CD4-positive, alpha-beta T cell (primary cell): Measurements from ENCODE around the gene MCOLN1. TPM values are rescaled to one million over a fixed set of nuclear protein-coding genes. Genes with fewer than 3 reads are reported as not detected.

ENCODE experiments used
- ATAC-seq: fragments of 200-7000 bp; cut with Tn5 transposase; one replicate; pipeline ENCODE4 v1.10.0; 2022; ENCODE audit warnings: mild to moderate bottlenecking; ENCODE audit not compliant: poor library complexity
- CTCF ChIA-PET: fragments of 350-600 bp; sonication (Branson Sonifier 250); formaldehyde crosslinking; loops from one replicate; lab custom pipeline; 2021; ENCODE audit warnings: antibody characterized with exemption, inconsistent platforms; lab: Charles Lee
- POLR2A ChIA-PET: fragments of 350-600 bp; sonication (Branson Sonifier 250); formaldehyde crosslinking; loops from one replicate; lab custom pipeline; 2021; ENCODE audit warnings: antibody characterized with exemption, inconsistent platforms; lab: Charles Lee
- DNase-seq, 14 experiments: peaks; one replicate each; pipeline ENCODE4 v3.0.0-alpha.2; 2013 to 2020; ENCODE audit warnings: mixed read lengths in 2 of 14
- H3K27ac ChIP-seq, 2 donors: one replicate each; pipeline versions ENCODE4 v1.5.1 to v1.7.0; 2013; ENCODE audit warnings: low read length in 2 of 2, low read depth in 1 of 2, mild to moderate bottlenecking in 1 of 2
- H3K27me3 ChIP-seq, 2 experiments: 1 replicate in 1 of 2; 2 replicates in 1 of 2; pipeline versions ENCODE4 v1.6.1 to v1.7.0; 2013; ENCODE audit warnings: low read length in 2 of 2, control low read depth in 1 of 2, mild to moderate bottlenecking in 1 of 2, moderate library complexity in 1 of 2; ENCODE audit not compliant: insufficient read depth in 2 of 2, control insufficient read depth in 1 of 2
- H3K36me3 ChIP-seq: one replicate; pipeline ENCODE4 v1.6.1; 2013; ENCODE audit warnings: low read length, control low read depth; ENCODE audit not compliant: insufficient read depth
- H3K4me1 ChIP-seq: one replicate; pipeline ENCODE4 v1.6.1; 2013; ENCODE audit warnings: low read length, control low read depth; ENCODE audit not compliant: insufficient read depth
- H3K4me3 ChIP-seq: one replicate; pipeline ENCODE4 v1.5.1; 2013; ENCODE audit warnings: mild to moderate bottlenecking, low read length, moderate library complexity
- H3K9me3 ChIP-seq, 2 experiments: 1 replicate in 1 of 2; 2 replicates in 1 of 2; pipeline versions ENCODE4 v1.6.1 to v1.7.0; 2013; ENCODE audit warnings: low read length in 2 of 2, mild to moderate bottlenecking in 2 of 2, control low read depth in 1 of 2, moderate library complexity in 1 of 2; ENCODE audit not compliant: control insufficient read depth in 1 of 2, insufficient read depth in 1 of 2
- H3K27ac Mint-ChIP-seq: one replicate; pipeline ENCODE4 v1.8.0; 2020; ENCODE audit warnings: mixed read lengths
- H3K27me3 Mint-ChIP-seq: one replicate; pipeline ENCODE4 v1.8.0; 2021; ENCODE audit warnings: mixed read lengths
- H3K36me3 Mint-ChIP-seq: one replicate; pipeline ENCODE4 v1.8.0; 2021; ENCODE audit warnings: low read depth, mixed read lengths
- H3K4me1 Mint-ChIP-seq: one replicate; pipeline ENCODE4 v1.8.0; 2021; ENCODE audit warnings: low read depth, mixed read lengths
- H3K4me3 Mint-ChIP-seq: one replicate; pipeline ENCODE4 v1.8.0; 2020; ENCODE audit warnings: mild to moderate bottlenecking, mixed read lengths
- H3K9me3 Mint-ChIP-seq: one replicate; pipeline ENCODE4 v1.8.0; 2020; ENCODE audit warnings: mixed read lengths
- CTCF ChIP-seq: fragments of 200-600 bp; IDR thresholded peaks from one replicate; pipeline ENCODE4 v1.8.0; 2022; ENCODE audit warnings: antibody characterized with exemption, mild to moderate bottlenecking
- intact Hi-C, 2 experiments: fragments of 100-400 bp; cut with DNase I in 1 of 2; cut with micrococcal nuclease in 1 of 2; formaldehyde crosslinking; loops; one replicate each; pipeline versions ENCODE4 v1.15.1 to v1.9.0; 2023 to 2025; cut with DNase I, micrococcal nuclease
- total RNA-seq, 174 experiments: library from RNA in 2 of 174; stranded (reverse) in 2 of 174; gene quantifications; one replicate each; pipeline ENCODE4 v1.2.3 and lab custom pipeline; 2021 to 2026

Gene MCOLN1
- total RNA-seq, 2 experiments from 2014 or later: 7.9 to 8.8 TPM

GRCh38 chr19:7522923-7523667, 671 bp downstream of the MCOLN1 start:
- peaks cover 14% of the 10 kb centered on the region for H3K4me1 Mint-ChIP-seq
- peaks cover 7% of the 10 kb centered on the region for H3K36me3 Mint-ChIP-seq
- peak in 1 of 14 experiments; percentile 32 for DNase-seq
- Histone ChIP-seq H3K27me3 (no peaks in the 10 kb centered on the region), H3K9me3 (peaks cover 0 to 4% of the 10 kb centered on the region in 2 experiments), H3K4me3 (peak overlapping the region; percentile 72), H3K4me1 (peaks cover 19% of the 10 kb centered on the region), H3K36me3 (peaks cover 9% of the 10 kb centered on the region), H3K27ac (no peak overlapping the region)
- TF ChIP-seq CTCF: no peak
- no peaks in the 10 kb centered on the region for H3K27me3 Mint-ChIP-seq
- intact Hi-C loops: loop anchor here (1.0 to 2.0 kb wide), 2 partner anchors 11 to 34 kb away; partner anchors contain the start of gene PEX11G (in 1 of the 2)
- CTCF ChIA-PET: interaction anchor here (1.7 to 2.5 kb wide), 2 partner anchors 11 to 45 kb away, joined by 5 to 7 read pairs; no protein-coding TSS in a partner anchor
- peak overlapping the region; percentile 67 for H3K4me3 Mint-ChIP-seq
- no peaks in the 10 kb centered on the region for H3K9me3 Mint-ChIP-seq
- no peak overlapping the region for H3K27ac Mint-ChIP-seq
- ATAC-seq: no peak
- POLR2A ChIA-PET: interaction anchor here (0.6 to 3.8 kb wide), 13 partner anchors 9 to 1151 kb away, joined by 3 to 50 read pairs (median 3); partner anchors contain the start of genes ALKBH7, PET100, PNPLA6 and SNAPC2

GRCh38 chr19:7524523-7524922, 2.1 kb downstream of the MCOLN1 start:
- DNase-seq (no peak), ATAC-seq (no peak)
- Mint-ChIP-seq H3K36me3 (peaks cover 7% of the 10 kb centered on the region), H3K27me3 (no peaks in the 10 kb centered on the region), H3K9me3 (no peaks in the 10 kb centered on the region), H3K4me1 (peaks cover 14% of the 10 kb centered on the region), H3K27ac (no peak overlapping the region), H3K4me3 (peak overlapping the region; percentile 30)
- Histone ChIP-seq H3K36me3 (peaks cover 9% of the 10 kb centered on the region), H3K27ac (no peak overlapping the region), H3K9me3 (no peaks in the 10 kb centered on the region), H3K4me1 (peaks cover 19% of the 10 kb centered on the region), H3K27me3 (no peaks in the 10 kb centered on the region), H3K4me3 (no peak overlapping the region)
- ChIA-PET CTCF (no interaction called here), POLR2A (interaction anchor here (1.3 to 3.8 kb wide), 2 partner anchors 11 to 176 kb away, joined by 3 to 50 read pairs; partner anchors contain the start of genes ARHGEF18 and PNPLA6)
- intact Hi-C loops: no loop called here
- no peak for TF ChIP-seq CTCF

- no peak for ATAC-seq
- Histone ChIP-seq H3K36me3 (peaks cover 9% of the 10 kb centered on the region), H3K4me3 (no peak overlapping the region), H3K27me3 (no peaks in the 10 kb centered on the region), H3K27ac (no peak overlapping the region), H3K9me3 (no peaks in the 10 kb centered on the region), H3K4me1 (peaks cover 19% of the 10 kb centered on the region)
- POLR2A ChIA-PET: interaction anchor here (1.3 kb wide), 1 partner anchor 176 kb away, joined by 3 read pairs; the partner anchor contains the start of gene ARHGEF18
- peak in 1 of 14 experiments; percentile 21 for DNase-seq
- H3K9me3 Mint-ChIP-seq: no peaks in the 10 kb centered on the region
- intact Hi-C loops: no loop called here
- no peaks in the 10 kb centered on the region for H3K27me3 Mint-ChIP-seq
- peaks cover 8% of the 10 kb centered on the region for H3K36me3 Mint-ChIP-seq
- CTCF ChIA-PET: no interaction called here
- no peak for TF ChIP-seq CTCF
- no peak overlapping the region for H3K27ac Mint-ChIP-seq
- H3K4me3 Mint-ChIP-seq: no peak overlapping the region
- peaks cover 14% of the 10 kb centered on the region for H3K4me1 Mint-ChIP-seq
Observed at GRCh38 chr19:7524992-7525739, 2.7 kb downstream of the MCOLN1 start.
